Hepatocyte (in vitro differentiated cells): ENCODE measurements around the gene GEMIN4. TPM values are rescaled to one million over a fixed set of nuclear protein-coding genes. Genes with fewer than 3 reads are reported as not detected.

Experiments
- DNase-seq: peaks from one replicate; pipeline ENCODE4 v3.0.0-alpha.2; 2016; ENCODE audit warnings: low spot score
- H2AFZ ChIP-seq: fragments of 200-600 bp; sonication (generic); 2 replicates; pipeline ENCODE4 v1.6.0; 2016; ENCODE audit warnings: antibody characterized with exemption, mild to moderate bottlenecking
- H3K27ac ChIP-seq: fragments of 200-600 bp; sonication (generic); 2 replicates; pipeline ENCODE4 v1.5.1; 2016; ENCODE audit warnings: mild to moderate bottlenecking
- H3K27me3 ChIP-seq: fragments of 200-600 bp; sonication (generic); 2 replicates; pipeline ENCODE4 v1.6.1; 2016
- H3K36me3 ChIP-seq: fragments of 200-600 bp; sonication (generic); replicated peaks from 2 replicates; pipeline ENCODE4 v1.5.1; 2016; ENCODE audit warnings: low read depth; ENCODE audit not compliant: insufficient read depth
- H3K4me1 ChIP-seq: fragments of 200-600 bp; sonication (generic); 2 replicates; pipeline ENCODE4 v1.5.1; 2016; ENCODE audit warnings: mild to moderate bottlenecking, moderate library complexity; ENCODE audit not compliant: insufficient read depth
- H3K4me2 ChIP-seq: fragments of 200-600 bp; sonication (generic); 2 replicates; pipeline ENCODE4 v1.6.0; 2016
- H3K4me3 ChIP-seq: fragments of 200-600 bp; sonication (generic); 2 replicates; pipeline ENCODE4 v1.5.1; 2016; ENCODE audit warnings: mild to moderate bottlenecking
- H3K79me2 ChIP-seq: fragments of 200-600 bp; sonication (generic); 2 replicates; pipeline ENCODE4 v1.6.0; 2017; ENCODE audit warnings: mild to moderate bottlenecking
- H3K9me2 ChIP-seq: fragments of 200-600 bp; sonication (generic); replicated peaks from 2 replicates; pipeline ENCODE4 v1.6.0; 2017; ENCODE audit warnings: mild to moderate bottlenecking; ENCODE audit not compliant: insufficient read depth
- H3K9me3 ChIP-seq: fragments of 200-600 bp; sonication (generic); 2 replicates; pipeline ENCODE4 v1.5.1; 2016; ENCODE audit warnings: low read depth, mild to moderate bottlenecking
- H4K20me1 ChIP-seq: fragments of 200-600 bp; sonication (generic); 2 replicates; pipeline ENCODE4 v1.6.0; 2016; ENCODE audit warnings: mild to moderate bottlenecking; ENCODE audit not compliant: insufficient read depth, poor library complexity, severe bottlenecking
- CTCF ChIP-seq: fragments of 200-600 bp; sonication (generic); IDR thresholded peaks from 2 replicates; pipeline ENCODE4 v1.5.1; 2016; ENCODE audit warnings: antibody characterized with exemption, mild to moderate bottlenecking; ENCODE audit not compliant: poor library complexity
- EZH2 ChIP-seq: fragments of 200-600 bp; sonication (generic); IDR thresholded peaks from 2 replicates; pipeline ENCODE4 v1.6.1; 2016; ENCODE audit warnings: antibody characterized with exemption, mild to moderate bottlenecking, borderline replicate concordance
- EZH2phosphoT487 ChIP-seq: fragments of 200-600 bp; sonication (generic); IDR thresholded peaks from one replicate; pipeline ENCODE4 v1.6.1; 2018; ENCODE audit warnings: antibody characterized with exemption, mild to moderate bottlenecking, low read depth, moderate library complexity; ENCODE audit not compliant: unreplicated experiment, severe bottlenecking
- WGBS: methylation state at CpG from one replicate; pipeline ENCODE4 v1.1.6; 2016; ENCODE audit warnings: low lambda C conversion rate; ENCODE audit errors: missing lambda C conversion rate; 5-methylcytosine and 5-hydroxymethylcytosine counted together
- polyA plus RNA-seq: library from polyadenylated mRNA; unstranded; fragments of >200 nt; fragmentation: Nextera tagmentation; extraction: Ambion mirVana; gene quantifications from 2 replicates; pipeline ENCODE4 v1.2.1, GENCODE V29; 2016
- total RNA-seq: library from RNA; depleted of rRNA; stranded (reverse); fragments of >200 nt; gene quantifications from 2 replicates; pipeline ENCODE4 v1.2.3, GENCODE V29; 2014

GEMIN4 gene
- total and polyA plus RNA-seq, 2 experiments from 2014 or later: 12.0 to 12.8 TPM

DNA sequence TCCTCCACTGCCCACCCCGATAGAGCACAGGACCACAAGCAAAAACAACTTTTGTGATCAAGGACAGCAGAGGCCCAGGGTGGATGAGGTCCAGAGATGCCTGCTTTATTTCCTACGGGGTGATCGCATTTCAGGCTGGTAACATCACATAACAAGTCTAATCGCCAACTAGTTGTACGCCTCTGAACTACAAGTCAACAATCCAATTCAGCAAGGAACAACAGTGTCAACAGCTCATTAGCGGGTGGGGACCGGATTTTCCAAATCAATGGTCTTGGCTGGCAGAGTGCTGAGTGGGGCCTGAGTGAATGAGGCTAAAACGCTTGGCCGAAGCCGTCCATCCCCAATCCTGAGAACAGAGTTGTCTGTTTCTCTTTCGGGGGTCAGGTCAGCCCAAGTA is 47.2 kb upstream of the GEMIN4 start:
- DNase-seq: no peak
- no peaks in the 10 kb centered on the region for H3K9me2 ChIP-seq
- H2AFZ ChIP-seq: no peak overlapping the region
- H3K36me3 ChIP-seq: no peaks in the 10 kb centered on the region
- H4K20me1 ChIP-seq: no peaks in the 10 kb centered on the region
- no peaks in the 10 kb centered on the region for H3K9me3 ChIP-seq
- H3K4me3 ChIP-seq: no peak overlapping the region
- no peaks in the 10 kb centered on the region for H3K79me2 ChIP-seq
- H3K4me2 ChIP-seq: no peak overlapping the region
- H3K27ac ChIP-seq: no peak overlapping the region
- no peak for TF ChIP-seq CTCF
- TF ChIP-seq EZH2: no peak
- TF ChIP-seq EZH2phosphoT487: no peak
- no peaks in the 10 kb centered on the region for H3K27me3 ChIP-seq
- 92% methylated on average over 11 of the region's 11 CpGs for WGBS
- H3K4me1 ChIP-seq: peaks cover 7% of the 10 kb centered on the region

DNA sequence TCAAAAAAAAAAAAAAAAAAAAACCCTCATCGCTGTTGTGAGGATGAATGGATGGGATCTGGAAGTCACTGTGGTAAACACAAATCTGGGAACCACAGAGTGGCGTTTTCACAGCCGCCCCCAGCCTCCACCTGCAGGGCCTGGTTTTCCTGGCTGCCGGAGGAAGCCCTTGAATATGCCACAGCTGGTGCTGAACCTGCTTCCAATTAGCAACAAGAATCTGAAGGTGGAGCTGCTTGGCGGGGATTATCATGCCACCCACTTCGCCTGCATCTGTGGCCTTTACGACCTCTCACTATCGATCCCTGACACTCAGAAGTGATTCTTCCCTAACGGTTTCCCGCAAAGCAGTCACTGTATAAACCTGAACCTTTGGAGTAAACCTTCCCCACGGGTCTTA is 46.2 kb upstream of the GEMIN4 start:
- no peak for TF ChIP-seq EZH2phosphoT487
- TF ChIP-seq CTCF: no peak
- TF ChIP-seq EZH2: no peak
- Histone ChIP-seq H3K27ac (no peak overlapping the region), H3K4me1 (peaks cover 7% of the 10 kb centered on the region), H3K79me2 (no peaks in the 10 kb centered on the region), H3K4me2 (no peak overlapping the region), H2AFZ (no peak overlapping the region), H3K27me3 (no peaks in the 10 kb centered on the region), H3K9me3 (no peaks in the 10 kb centered on the region), H3K9me2 (no peaks in the 10 kb centered on the region), H3K4me3 (no peak overlapping the region), H3K36me3 (no peaks in the 10 kb centered on the region), H4K20me1 (no peaks in the 10 kb centered on the region)
- WGBS: 59% methylated on average over 11 of the region's 11 CpGs
- no peak for DNase-seq

DNA sequence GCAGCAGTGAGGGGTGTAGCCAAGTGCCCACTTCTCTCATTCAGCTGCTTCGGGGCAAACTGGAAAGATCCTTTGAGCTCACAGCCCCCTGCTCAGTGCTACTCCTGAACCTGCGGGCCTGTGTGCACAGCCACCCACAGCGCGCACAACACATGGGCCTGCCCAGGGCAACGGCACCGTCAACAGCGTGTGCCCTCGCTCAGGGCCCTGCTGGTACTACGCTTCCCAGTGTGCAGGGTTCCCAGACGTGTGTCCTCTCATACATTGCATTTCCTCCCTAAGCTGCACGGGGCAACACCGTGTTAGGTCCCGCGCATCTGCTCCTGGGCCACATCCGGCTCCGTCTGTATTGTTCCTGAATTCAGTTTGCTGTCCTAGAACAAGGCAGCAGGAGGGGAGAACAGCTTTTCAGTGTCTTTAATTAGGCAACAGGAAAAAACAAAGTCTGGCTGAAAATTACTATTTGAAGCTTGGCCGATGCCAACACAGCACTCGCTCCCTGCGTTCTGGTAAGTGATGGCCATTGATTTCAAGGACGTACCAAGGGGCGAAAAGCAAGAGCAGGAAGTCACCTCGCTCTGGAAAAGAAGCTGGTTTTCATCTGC is 45.3 kb upstream of the GEMIN4 start:
- Histone ChIP-seq H4K20me1 (no peaks in the 10 kb centered on the region), H3K4me2 (no peak overlapping the region), H3K4me3 (no peak overlapping the region), H3K27me3 (no peaks in the 10 kb centered on the region), H3K27ac (no peak overlapping the region), H3K79me2 (no peaks in the 10 kb centered on the region), H3K4me1 (peaks cover 7% of the 10 kb centered on the region), H2AFZ (no peak overlapping the region), H3K9me2 (no peaks in the 10 kb centered on the region), H3K36me3 (no peaks in the 10 kb centered on the region), H3K9me3 (no peaks in the 10 kb centered on the region)
- DNase-seq: no peak
- no peak for TF ChIP-seq CTCF
- TF ChIP-seq EZH2: no peak
- no peak for TF ChIP-seq EZH2phosphoT487
- WGBS: 95% methylated on average over 22 of the region's 22 CpGs
